Measurements from ENCODE around the gene LONRF3.
"Not testable (repeated sequence)": the region's sequence is repeated elsewhere in the genome, so short reads cannot be mapped to it uniquely, and the experiment has no call there.

Gene LONRF3

DNA sequence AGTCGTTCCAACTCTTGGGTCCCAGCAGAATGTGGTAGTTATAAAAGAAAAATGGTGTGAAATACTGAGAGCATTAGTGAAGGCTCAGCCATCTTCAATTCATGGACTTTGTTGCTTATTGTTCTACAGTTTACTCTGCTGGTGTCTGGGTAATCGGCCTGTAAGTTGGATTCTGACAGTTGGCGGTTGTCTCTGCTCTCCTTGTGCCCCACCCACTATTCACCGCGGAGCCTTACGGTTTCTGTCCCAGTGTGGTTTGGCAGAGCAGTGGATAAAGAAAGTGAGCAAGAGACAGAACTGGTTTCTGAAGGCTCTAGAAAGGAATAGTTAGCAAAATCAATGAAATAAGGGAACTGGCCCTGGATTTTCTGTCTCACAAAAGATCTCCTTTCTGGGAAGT is 9.1 kb downstream of the LONRF3 start:
- TF ChIP-seq, protein P1, sequence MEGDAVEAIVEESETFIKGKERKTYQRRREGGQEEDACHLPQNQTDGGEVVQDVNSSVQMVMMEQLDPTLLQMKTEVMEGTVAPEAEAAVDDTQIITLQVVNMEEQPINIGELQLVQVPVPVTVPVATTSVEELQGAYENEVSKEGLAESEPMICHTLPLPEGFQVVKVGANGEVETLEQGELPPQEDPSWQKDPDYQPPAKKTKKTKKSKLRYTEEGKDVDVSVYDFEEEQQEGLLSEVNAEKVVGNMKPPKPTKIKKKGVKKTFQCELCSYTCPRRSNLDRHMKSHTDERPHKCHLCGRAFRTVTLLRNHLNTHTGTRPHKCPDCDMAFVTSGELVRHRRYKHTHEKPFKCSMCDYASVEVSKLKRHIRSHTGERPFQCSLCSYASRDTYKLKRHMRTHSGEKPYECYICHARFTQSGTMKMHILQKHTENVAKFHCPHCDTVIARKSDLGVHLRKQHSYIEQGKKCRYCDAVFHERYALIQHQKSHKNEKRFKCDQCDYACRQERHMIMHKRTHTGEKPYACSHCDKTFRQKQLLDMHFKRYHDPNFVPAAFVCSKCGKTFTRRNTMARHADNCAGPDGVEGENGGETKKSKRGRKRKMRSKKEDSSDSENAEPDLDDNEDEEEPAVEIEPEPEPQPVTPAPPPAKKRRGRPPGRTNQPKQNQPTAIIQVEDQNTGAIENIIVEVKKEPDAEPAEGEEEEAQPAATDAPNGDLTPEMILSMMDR (conservative IDR thresholded peaks at IDR 0.05; ENCODE audit: low read depth, low read length): no peak
- no peak for DNase-seq (ENCODE audit: low read depth)
- H3K4me3 ChIP-seq (ENCODE audit: low read depth, low read length): no peak overlapping the region

DNA sequence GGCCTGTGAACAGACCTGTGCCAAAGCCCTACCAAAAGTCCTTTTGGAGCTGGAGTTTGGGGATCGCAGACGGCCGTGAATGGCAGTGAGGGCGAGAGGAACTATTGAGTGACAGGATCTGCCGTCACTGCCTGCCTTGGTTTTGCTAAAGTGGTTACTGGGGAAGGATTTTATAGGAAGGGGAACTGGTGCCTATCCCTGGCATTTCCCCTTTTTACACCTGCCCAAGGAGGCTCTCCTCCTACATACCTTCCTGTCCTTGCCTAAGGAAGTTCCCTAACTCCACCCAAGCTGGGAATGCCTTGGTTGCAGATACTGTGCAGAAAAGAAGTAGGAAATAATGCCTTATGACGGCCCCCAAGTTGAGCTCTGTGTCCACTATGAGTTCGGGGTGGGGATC is 14.5 kb downstream of the LONRF3 start:
- H3K4me3 ChIP-seq (ENCODE audit: low read depth, low read length): no peak overlapping the region
- no peak for DNase-seq (ENCODE audit: low read depth)
- TF ChIP-seq, protein P1 (conservative IDR thresholded peaks at IDR 0.05; ENCODE audit: low read depth, low read length): no peak

DNA sequence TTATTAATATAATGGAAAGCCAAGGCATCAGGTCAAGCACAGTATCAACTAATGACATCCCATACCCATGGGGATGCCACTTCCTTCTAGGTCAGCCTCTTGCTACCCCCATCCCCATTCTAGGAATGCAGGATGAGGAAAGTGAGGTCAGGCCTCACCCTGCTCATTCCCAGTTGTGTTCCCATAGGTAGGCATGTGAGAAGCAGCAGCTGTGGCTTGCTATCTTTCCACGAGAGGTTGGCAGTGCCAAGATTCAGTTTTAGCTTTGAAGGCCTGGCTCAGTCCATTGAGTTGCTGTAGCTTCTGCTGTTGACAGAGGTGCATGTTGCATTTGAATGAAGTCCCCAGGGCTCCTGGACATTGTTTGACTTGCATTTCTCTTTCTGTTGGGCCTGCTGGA is 15.5 kb downstream of the LONRF3 start:
- TF ChIP-seq, protein P1 (conservative IDR thresholded peaks at IDR 0.05; ENCODE audit: low read depth, low read length): no peak

DNA sequence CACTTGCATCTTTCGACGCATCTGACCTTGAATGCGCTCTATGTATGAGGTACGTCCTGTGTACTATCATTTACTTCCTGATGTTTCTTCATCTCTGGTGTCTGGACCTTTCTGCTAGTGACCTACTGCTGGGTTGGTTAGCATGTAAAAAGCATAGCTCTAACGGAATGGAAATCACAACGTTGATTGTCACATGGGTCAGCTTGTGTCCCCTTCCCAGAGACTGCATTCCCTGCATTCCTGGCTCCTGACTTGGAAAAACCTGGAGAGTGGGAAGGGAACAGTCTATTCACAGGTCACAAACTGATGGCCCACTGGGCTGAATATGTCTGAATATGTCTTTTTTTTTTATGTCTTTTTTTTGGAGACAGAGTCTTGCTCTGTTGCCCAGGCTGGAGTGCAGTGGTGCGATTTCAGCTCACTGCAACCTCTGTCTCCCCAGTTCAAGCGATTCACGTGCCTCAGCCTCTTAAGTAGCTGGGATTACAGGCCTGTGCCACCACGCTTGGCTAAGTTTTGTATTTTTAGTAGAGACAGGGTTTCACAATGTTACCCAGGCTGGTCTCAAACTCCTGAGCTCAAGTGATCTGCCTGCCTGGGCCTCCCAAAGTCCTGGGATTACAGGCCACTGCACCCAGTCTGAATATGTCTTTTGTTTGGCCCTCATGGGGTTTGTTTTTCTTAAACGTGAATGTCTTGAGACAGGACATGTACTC is 16.3 kb downstream of the LONRF3 start:
- TF ChIP-seq, protein P1 (conservative IDR thresholded peaks at IDR 0.05; ENCODE audit: low read depth, low read length): no peak
- DNase-seq (ENCODE audit: low read depth): no peak
- no peak overlapping the region for H3K4me3 ChIP-seq (ENCODE audit: low read depth, low read length)

More for the DNA sequence above, 15.5 kb downstream of the LONRF3 start:
- no peak overlapping the region for H3K4me3 ChIP-seq (ENCODE audit: low read depth, low read length)
- DNase-seq (ENCODE audit: low read depth): no peak

DNA sequence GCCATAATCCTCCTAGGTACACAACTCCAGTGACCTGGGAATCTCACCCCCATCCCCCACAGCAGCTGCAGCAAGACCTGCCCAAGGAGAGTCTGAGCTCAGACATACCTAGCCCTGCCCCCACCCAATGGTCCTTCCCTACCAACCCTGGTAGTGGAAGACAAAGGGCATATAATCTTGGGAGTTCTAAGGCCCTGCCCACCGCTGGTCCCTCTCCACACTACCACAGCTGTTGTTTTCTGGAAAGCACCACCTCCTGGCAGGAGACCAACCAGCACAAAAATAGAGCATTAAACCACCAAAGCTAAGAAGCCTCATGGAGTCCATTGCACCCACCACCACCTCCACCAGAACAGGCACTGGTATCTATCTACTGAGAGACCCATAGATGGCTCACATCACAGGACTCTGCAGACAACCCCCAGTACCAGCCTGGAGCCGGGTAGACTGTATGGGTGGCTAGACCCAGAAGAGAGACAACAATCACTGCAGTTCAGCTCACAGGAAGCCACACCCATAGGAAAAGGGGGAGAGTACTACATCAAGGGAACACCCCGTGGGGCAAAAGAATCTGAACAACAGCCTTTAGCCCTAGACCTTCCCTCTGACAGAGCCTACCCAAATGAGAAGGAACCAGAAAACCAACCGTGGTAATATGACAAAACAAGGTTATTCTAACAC is 18.2 kb downstream of the LONRF3 start:
- not testable (repeated sequence) for DNase-seq (ENCODE audit: low read depth); H3K4me3 ChIP-seq (ENCODE audit: low read depth, low read length)

DNA sequence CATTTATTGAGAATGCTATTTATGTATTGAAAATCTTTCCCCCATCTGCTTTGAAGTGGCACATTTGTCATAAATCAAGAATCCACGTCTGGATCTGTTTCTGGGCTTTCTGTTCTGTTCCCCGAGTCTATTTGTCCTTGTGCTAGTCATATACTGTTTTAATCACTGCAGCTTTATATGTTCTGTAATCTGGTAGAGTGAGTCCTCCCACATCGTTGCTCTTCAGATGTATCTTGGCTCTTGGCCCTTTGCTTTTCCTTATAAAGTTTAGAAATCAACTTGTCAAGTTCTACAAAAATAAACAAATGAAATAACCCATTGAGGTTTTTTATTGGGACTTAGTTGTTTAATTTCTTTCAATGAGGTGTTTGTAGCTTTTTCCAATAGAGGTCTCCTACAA is 29.0 kb downstream of the LONRF3 start:
- H3K4me3 ChIP-seq (ENCODE audit: low read depth, low read length): no peak overlapping the region
- TF ChIP-seq, protein P1 (conservative IDR thresholded peaks at IDR 0.05; ENCODE audit: low read depth, low read length): no peak
- DNase-seq (ENCODE audit: low read depth): no peak

DNA sequence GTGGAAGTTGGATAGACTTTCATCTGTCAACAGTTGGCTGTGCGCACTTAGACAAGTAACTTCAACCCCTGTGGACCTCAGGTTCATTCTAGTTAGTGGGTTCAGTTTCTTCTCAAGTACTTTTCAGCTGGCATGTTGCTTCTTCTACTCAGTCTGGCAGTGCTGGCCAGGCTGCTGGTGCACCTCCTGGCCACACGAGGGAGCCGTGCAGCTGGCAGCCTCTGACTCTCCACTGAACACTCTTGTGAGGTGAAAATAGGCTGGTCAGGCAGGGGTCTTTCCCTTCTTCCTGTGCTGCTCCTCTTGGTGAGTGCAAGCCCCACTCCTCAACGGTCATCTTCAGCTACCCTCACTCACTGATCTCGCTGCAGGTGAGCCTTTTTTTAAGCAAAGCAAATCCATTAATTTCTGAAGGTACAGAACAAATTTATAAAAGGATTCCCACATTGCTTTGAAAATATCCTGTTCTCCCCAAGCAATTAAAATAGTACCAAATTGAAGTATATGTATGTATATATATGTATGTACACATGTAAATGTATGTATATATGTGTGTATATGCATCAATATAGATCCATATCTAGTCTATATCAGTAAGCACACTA is 30.6 kb downstream of the LONRF3 start:
- TF ChIP-seq, protein P1 (conservative IDR thresholded peaks at IDR 0.05; ENCODE audit: low read depth, low read length): peak; percentile 87
- peak; percentile 61 for DNase-seq (ENCODE audit: low read depth)
- H3K4me3 ChIP-seq (ENCODE audit: low read depth, low read length): no peak overlapping the region

Data from choroid plexus epithelial cell (primary cell).